ENCODE results near the gene CPA4.
"Not testable (repeated sequence)": the region's sequence is repeated elsewhere in the genome, so short reads cannot be mapped to it uniquely, and the experiment has no call there.

The CPA4 gene, protein sequence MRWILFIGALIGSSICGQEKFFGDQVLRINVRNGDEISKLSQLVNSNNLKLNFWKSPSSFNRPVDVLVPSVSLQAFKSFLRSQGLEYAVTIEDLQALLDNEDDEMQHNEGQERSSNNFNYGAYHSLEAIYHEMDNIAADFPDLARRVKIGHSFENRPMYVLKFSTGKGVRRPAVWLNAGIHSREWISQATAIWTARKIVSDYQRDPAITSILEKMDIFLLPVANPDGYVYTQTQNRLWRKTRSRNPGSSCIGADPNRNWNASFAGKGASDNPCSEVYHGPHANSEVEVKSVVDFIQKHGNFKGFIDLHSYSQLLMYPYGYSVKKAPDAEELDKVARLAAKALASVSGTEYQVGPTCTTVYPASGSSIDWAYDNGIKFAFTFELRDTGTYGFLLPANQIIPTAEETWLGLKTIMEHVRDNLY

DNA sequence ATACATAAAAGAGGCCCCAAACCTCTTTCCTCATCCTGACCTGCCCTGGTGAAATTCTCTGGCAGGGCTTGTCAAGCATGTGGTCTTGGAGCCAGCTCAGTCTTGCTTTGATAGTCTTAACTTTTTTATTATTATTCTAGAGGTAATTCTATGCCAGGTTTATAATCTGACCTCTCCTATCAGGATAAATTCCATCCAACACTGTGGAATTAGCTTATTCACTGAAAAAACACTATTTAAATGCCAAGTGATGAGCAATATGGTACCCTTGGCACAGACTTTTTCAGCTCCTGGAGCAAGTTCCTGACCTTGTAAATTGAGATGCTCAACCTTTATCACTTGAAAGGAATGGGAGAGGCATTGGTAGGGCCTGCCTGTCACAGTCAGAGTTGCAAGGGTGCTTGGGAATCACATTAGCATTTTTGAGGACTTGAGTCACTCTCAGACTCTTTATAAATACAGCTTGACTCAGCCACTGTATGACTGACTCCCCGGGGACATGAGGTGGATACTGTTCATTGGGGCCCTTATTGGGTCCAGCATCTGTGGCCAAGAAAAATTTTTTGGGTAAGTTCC is at the start of gene CPA4:
CPA4 (plus strand) TSS at position 480 of the 576 bp plus-strand sequence; CDS start at position 500, 20 bp downstream.
- DNase-seq (ENCODE audit: low read depth): no peak

- not testable (repeated sequence) for DNase-seq (ENCODE audit: low read depth)
These were observed 49.5 kb upstream of the CPA4 start for GRCh38 chr7:130243486-130243885.

DNA sequence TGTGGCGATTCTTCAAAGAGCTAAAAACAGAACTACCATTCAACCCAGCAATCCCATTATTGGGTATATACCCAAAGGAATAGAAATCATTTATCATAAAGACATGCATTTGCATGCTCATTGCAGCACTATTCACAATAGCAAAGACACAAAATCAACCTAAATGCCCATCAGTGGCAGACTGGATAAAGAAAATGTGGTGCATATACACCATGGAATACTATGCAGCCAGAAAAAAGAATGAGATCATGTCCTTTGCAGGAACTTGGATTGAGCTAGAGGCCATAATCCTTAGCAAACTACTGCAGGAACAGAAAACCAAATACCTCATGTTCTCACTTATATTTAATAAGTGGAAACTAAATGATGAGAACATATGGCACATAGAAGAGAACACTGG is 46.5 kb upstream of the CPA4 start:
- DNase-seq (ENCODE audit: low read depth): not testable (repeated sequence)

DNA sequence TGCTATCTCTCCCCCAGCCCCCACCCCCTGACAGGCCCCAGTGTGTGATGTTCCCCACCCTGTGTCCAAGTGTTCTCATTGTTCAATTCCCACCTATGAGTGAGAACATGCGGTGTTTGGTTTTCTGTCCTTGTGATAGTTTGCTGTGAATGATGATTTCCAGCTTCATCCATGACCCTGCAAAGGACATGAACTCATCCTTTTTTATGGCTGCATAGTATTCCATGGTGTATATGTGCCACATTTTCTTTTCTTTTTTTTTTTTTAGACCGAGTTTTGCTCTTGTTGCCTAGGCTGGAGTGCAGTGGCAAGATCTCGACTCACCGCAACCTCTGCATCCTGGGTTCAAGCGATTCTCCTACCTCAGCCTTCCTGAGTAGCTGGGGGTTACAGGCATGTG is 44.1 kb upstream of the CPA4 start:
- not testable (repeated sequence) for DNase-seq (ENCODE audit: low read depth)

GRCh38 chr7:130249626-130250025 is 43.3 kb upstream of the CPA4 start:
- DNase-seq (ENCODE audit: low read depth): not testable (repeated sequence)

DNA sequence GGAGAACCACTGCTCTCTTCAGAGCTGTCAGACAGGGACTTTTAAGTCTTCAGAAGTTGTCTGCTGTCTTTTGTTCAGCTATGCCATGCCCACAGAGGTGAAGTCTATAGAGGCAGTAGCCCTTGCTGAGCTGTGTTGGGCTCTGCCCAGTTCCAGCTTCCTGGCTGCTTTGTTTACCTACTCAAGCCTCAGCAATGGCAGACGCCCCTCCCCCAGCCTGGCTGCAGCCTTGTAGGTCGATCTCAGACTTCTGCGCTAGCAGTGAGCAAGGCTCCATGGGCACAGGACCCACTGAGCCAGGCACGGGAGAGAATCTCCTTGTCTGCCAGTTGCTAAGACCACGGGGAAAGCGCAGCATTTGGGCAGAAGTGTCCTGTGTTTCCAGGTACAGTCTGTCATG is 38.4 kb upstream of the CPA4 start:
- no peak for DNase-seq (ENCODE audit: low read depth)

- no peak for DNase-seq (ENCODE audit: low read depth)
These were observed 36.3 kb upstream of the CPA4 start for GRCh38 chr7:130256704-130257103.

GRCh38 chr7:130258494-130259078 is 34.4 kb upstream of the CPA4 start:
- no peak for DNase-seq (ENCODE audit: low read depth)

DNA sequence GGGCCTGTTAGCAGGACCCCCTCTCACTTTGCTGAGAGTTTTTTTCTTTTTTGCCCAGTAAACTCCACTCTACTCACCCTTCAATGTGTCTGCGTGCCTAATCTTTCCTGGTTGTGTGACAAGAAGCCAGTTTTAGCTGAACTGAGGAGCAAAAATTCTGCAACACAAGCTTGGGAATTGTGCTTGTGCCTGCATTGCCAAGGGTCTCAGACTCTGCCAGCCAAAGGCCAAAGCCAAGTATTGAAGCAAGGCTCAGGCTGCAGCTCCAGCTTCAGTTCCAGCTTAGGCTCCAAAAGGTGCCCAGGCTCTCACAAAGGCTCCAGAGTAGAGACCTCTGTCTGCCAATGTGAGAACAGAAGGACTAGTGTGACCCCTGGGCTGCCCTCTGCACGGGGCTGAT is 30.5 kb upstream of the CPA4 start:
- DNase-seq (ENCODE audit: low read depth): no peak

GRCh38 chr7:130263130-130263529 is 29.8 kb upstream of the CPA4 start:
- DNase-seq (ENCODE audit: low read depth): no peak

DNA sequence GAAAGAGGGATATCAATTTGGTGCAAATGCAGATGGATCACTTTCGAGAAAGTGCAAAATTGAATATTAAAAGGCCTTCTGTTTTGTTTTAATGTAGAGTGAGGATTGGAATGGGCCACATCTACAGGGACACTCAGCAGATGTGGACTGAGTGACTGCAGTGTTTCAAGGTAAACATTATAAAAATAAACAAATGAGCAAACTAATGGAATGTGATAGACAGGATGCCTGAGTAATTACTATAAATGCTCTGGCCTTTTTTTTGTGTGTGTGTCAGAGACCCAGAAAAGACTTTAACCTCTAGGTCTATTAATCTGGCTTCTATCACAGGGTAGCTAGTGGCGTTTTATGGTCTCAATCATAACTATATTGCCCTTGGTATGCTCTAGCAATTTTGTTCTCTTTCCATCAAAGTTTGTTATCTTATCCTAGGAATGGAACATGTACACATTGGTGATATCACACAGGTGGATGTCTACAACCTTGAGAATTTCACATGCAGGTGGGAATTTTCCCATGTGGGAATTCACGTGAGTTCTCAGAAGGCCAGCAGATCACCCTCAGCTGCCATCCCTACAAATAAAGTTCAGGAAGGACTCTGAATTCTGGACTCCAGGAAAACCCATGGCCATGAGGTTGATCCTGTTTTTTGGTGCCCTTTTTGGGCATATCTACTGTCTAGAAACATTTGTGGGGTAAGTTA is 26.6 kb upstream of the CPA4 start, which contains the start of gene CPA2:
CPA2 (plus strand) TSS at position 606 of the 703 bp plus-strand sequence; CDS start at position 625, 19 bp downstream.
- DNase-seq (ENCODE audit: low read depth): no peak

DNA sequence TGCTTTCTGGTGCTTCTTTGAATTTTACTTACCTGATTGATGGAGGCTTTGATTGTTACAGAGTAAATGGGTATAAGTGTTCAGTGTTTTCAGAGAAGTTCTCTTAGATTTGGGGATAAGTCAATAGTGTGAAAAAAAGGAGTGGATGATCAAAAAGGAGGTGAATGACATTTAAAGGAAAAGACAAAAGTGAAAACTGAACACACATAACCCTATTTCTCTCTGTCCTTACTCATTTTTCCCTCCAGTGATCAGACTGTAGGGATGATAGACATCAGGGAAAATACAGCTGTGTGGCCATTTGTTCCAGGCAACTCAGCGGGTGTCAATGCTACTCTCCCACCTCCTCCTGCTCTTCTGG is 26.0 kb upstream of the CPA4 start:
- no peak for DNase-seq (ENCODE audit: low read depth)

DNA sequence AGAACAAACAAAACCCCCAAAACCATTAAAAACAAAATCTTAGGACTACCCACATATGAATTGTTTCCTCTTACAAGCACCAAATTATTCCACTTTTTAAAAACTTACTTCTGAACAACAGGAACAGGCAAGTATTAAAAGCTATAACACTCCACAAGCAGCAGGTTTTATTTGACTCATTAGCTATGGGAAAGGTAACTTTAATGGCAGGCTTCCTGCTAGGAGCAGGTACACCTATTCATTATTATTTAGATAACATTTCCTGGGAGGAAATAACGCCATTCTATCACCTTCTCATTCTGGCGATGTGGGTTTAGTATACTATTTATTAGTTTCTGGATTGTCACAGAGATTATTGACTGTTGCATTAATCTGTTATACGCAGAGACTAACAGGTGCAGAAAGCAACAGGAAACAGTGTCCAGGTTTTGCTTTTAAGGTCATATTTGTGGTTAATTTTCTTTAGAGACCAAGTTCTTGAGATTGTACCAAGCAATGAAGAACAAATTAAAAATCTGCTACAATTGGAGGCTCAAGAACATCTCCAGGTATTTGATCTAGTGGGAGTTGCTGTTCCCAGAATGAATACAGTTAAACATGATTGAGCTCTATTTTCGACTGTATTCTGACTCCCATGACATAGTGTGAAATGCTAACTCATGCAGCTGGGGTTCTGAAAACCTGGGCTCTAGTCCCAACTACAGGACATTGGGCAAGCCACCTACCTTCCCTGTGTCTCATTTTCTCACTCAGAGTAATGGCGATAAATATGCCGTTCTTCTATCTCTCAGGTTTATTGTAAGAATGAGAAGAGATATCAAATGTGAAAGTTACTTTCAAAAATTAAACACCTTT is 24.3 kb upstream of the CPA4 start:
- no peak for DNase-seq (ENCODE audit: low read depth)

GRCh38 chr7:130269318-130269694 is 23.7 kb upstream of the CPA4 start:
- DNase-seq (ENCODE audit: low read depth): no peak

- DNase-seq (ENCODE audit: low read depth): no peak
These were observed 21.8 kb upstream of the CPA4 start for GRCh38 chr7:130270947-130271800.

DNA sequence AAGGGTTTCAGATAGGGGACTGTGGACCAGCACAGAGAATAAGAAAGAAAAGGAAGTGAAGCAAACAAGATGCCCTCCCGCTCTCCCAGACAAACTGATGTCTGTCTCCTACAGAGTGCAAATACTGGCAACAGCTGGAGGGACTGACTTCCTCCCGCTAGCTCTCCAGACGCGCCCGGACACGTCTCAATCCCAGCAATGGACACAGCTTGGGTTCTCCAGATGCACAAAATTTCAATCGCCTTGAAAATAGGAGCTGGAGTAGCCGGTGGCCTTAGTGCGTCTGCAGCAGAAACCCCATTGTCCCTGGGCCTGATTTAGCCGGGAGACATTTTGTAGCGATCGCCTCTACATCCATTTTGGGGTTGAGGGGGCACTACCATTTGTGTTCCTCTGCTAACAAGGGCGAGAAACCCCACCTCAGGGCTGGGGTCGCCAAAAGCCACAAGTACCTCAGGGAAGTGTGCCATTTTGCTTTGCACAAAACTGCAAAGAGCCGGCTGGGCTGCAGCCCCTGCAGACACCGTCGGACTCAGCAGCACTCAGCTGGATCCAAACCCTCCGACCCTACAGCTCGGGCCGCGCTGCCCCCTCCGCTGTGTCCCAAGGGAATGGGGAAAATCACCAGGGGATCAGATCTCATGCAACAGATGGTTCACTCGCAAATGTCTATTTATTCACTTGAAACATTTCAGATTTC is 20.4 kb upstream of the CPA4 start:
- no peak for DNase-seq (ENCODE audit: low read depth)

- DNase-seq (ENCODE audit: low read depth): no peak
These were observed 19.7 kb upstream of the CPA4 start for GRCh38 chr7:130273081-130273932.

DNA sequence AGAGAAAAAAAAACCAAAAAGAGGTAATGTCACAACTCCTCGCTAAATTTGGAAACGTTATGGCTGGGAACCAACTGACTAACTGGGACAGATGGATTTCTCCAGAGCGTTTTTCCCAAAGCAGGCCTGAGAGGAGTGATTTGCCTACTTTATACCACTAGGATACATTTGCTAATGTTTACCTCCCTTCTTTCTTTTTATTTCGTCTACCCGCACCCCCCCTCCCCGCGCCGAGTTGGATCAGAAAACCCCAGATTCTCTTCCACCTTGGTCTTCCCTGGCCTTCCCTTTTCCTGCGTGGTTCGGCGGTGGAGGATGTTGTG is 19.1 kb upstream of the CPA4 start:
- DNase-seq (ENCODE audit: low read depth): no peak

- no peak for DNase-seq (ENCODE audit: low read depth)
These were observed 18.7 kb upstream of the CPA4 start for GRCh38 chr7:130274296-130274695.
